Fibroblast of skin of left biceps (primary cell): ENCODE data around the gene GABARAPL2.
"Not testable (repeated sequence)": the region's sequence is repeated elsewhere in the genome, so short reads cannot be mapped to it uniquely, and the experiment has no call there.

Experiments
- DNase-seq, 2 experiments: peaks; one replicate each; pipeline ENCODE4 v3.0.0-alpha.2; 2013; ENCODE audit warnings: low read depth in 2 of 2

Gene GABARAPL2

GRCh38 chr16:75566040-75566757, at the start of gene GABARAPL2:
Gene GABARAPL2, plus strand, starts transcription at chr16:75566379. Its CDS starts 108 bp downstream, at chr16:75566487.
- DNase-seq, result peak in 1 of 2 experiments; percentile 10

- no peak for DNase-seq
These were observed 47.0 kb upstream of the GABARAPL2 start for GRCh38 chr16:75519175-75519574.

GRCh38 chr16:75526032-75526790, 40.0 kb upstream of the GABARAPL2 start:
- no peak for DNase-seq

GRCh38 chr16:75527825-75528299, 38.3 kb upstream of the GABARAPL2 start:
- DNase-seq, result no peak

GRCh38 chr16:75529056-75529905, 36.9 kb upstream of the GABARAPL2 start:
- DNase-seq, result no peak

- DNase-seq, result no peak
These were observed 36.2 kb upstream of the GABARAPL2 start for GRCh38 chr16:75529959-75530358.

- no peak for DNase-seq
These were observed 33.9 kb upstream of the GABARAPL2 start for GRCh38 chr16:75532142-75532765.

- no peak for DNase-seq
These were observed 33.4 kb upstream of the GABARAPL2 start for GRCh38 chr16:75532791-75533190.

GRCh38 chr16:75534560-75535205, 31.5 kb upstream of the GABARAPL2 start:
- no peak for DNase-seq

GRCh38 chr16:75535211-75535843, 30.9 kb upstream of the GABARAPL2 start:
- no peak for DNase-seq

GRCh38 chr16:75535901-75536300, 30.3 kb upstream of the GABARAPL2 start, which contains the start of gene CHST5:
Gene CHST5, minus strand, starts transcription at chr16:75536108. Its CDS starts 5,724 bp downstream, at chr16:75530384.
- DNase-seq, result no peak

GRCh38 chr16:75537776-75538175, 28.4 kb upstream of the GABARAPL2 start:
- no peak for DNase-seq

GRCh38 chr16:75538882-75539565, 27.2 kb upstream of the GABARAPL2 start:
- DNase-seq, result not testable (repeated sequence)

- DNase-seq, result no peak
These were observed 24.9 kb upstream of the GABARAPL2 start for GRCh38 chr16:75541236-75541635.

GRCh38 chr16:75542462-75542861, 23.7 kb upstream of the GABARAPL2 start:
- not testable (repeated sequence) for DNase-seq

GRCh38 chr16:75545879-75546278, 20.3 kb upstream of the GABARAPL2 start:
- not testable (repeated sequence) for DNase-seq

GRCh38 chr16:75546293-75546692, 19.9 kb upstream of the GABARAPL2 start:
- DNase-seq, result no peak

GRCh38 chr16:75548456-75548855, 17.7 kb upstream of the GABARAPL2 start:
- not testable (repeated sequence) for DNase-seq

- DNase-seq, result no peak
These were observed 15.9 kb upstream of the GABARAPL2 start for GRCh38 chr16:75550211-75550662.

GRCh38 chr16:75552951-75553350, 13.2 kb upstream of the GABARAPL2 start:
- no peak for DNase-seq
